HG02938 (cell line): ENCODE measurements around the gene DNAJC17.

Experiments
- ATAC-seq: cut with Tn5 transposase; IDR thresholded peaks from one replicate; pipeline ENCODE4 v1.9.1; 2021; ENCODE audit warnings: mild to moderate bottlenecking, moderate library complexity; ENCODE audit not compliant: unreplicated experiment

The DNAJC17 gene

GRCh38 chr15:40807028-40807887 lies at the start of gene DNAJC17, which contains the start of gene ZFYVE19:
Gene DNAJC17 (minus strand): TSS chr15:40807473. CDS start chr15:40807446, 27 bp downstream.
Gene ZFYVE19 (plus strand): TSS chr15:40807089. CDS start chr15:40807590, 501 bp downstream.
- ATAC-seq, result peak; percentile 88

GRCh38 chr15:40856746-40857145 lies 49.5 kb upstream of the DNAJC17 start:
- no peak for ATAC-seq

GRCh38 chr15:40855706-40856234 lies 48.5 kb upstream of the DNAJC17 start:
- ATAC-seq, result no peak

- ATAC-seq, result no peak
Measured at GRCh38 chr15:40854161-40854560, 46.9 kb upstream of the DNAJC17 start.

GRCh38 chr15:40853241-40853890 lies 46.1 kb upstream of the DNAJC17 start:
- no peak for ATAC-seq

GRCh38 chr15:40852529-40852928 lies 45.3 kb upstream of the DNAJC17 start:
- no peak for ATAC-seq

GRCh38 chr15:40850576-40851112 lies 43.4 kb upstream of the DNAJC17 start:
- ATAC-seq, result no peak

- no peak for ATAC-seq
Measured at GRCh38 chr15:40847223-40847961, 40.1 kb upstream of the DNAJC17 start.

- ATAC-seq, result no peak
Measured at GRCh38 chr15:40846841-40847222, 39.6 kb upstream of the DNAJC17 start.

GRCh38 chr15:40845511-40846284 lies 38.4 kb upstream of the DNAJC17 start:
- ATAC-seq, result no peak

GRCh38 chr15:40845036-40845435 lies 37.8 kb upstream of the DNAJC17 start:
- ATAC-seq, result no peak

- ATAC-seq, result no peak
Measured at GRCh38 chr15:40844696-40845030, 37.4 kb upstream of the DNAJC17 start.

- ATAC-seq, result no peak
Measured at GRCh38 chr15:40843885-40844695, 36.8 kb upstream of the DNAJC17 start, which contains the start of gene SPINT1. Gene SPINT1 (plus strand): TSS chr15:40844048. CDS start chr15:40844555, 507 bp downstream.

GRCh38 chr15:40843261-40843884 lies 36.1 kb upstream of the DNAJC17 start:
- ATAC-seq, result no peak

- no peak for ATAC-seq
Measured at GRCh38 chr15:40841741-40842140, 34.5 kb upstream of the DNAJC17 start.

- no peak for ATAC-seq
Measured at GRCh38 chr15:40838756-40839155, 31.5 kb upstream of the DNAJC17 start.

- ATAC-seq, result no peak
Measured at GRCh38 chr15:40836020-40836419, 28.7 kb upstream of the DNAJC17 start.

GRCh38 chr15:40832903-40833302 lies 25.6 kb upstream of the DNAJC17 start:
- no peak for ATAC-seq

- ATAC-seq, result no peak
Measured at GRCh38 chr15:40831861-40832260, 24.6 kb upstream of the DNAJC17 start.
